Stimulated activated CD8-positive, alpha-beta memory T cell treated with anti-CD3 and anti-CD28 coated beads, Interleukin-4, amount 100 ng/mL, for 1 hour (primary cell): Measurements from ENCODE around the gene PCED1A.

Source experiments
- DNase-seq, 2 donors: peaks; one replicate each; pipeline ENCODE4 v3.0.0-alpha.2; 2020; ENCODE audit warnings: low read depth in 2 of 2, low spot score in 1 of 2

PCED1A gene

GRCh38 chr20:2866236-2866635 lies 25.8 kb upstream of the PCED1A start:
- DNase-seq = no peak

DNA sequence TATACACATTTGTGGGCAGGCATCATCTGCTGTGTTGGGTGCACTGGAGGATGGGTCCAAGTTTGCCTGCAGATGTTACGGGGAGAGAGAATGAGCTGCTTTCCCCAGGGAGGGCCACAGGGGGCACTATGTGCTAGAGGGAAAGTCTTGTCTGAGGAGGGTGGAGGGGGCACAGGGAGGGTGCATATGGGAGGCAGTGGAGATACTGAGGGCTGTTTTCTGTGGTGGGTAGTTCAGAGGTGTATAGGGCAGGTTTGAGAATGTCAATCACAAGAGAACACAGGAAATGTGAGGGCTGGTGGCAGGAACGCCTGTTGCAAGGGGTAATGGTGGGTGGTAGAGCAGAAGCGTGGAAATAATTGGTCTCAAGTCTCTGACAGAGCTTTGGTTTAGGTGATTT lies 25.2 kb upstream of the PCED1A start:
- no peak for DNase-seq

DNA sequence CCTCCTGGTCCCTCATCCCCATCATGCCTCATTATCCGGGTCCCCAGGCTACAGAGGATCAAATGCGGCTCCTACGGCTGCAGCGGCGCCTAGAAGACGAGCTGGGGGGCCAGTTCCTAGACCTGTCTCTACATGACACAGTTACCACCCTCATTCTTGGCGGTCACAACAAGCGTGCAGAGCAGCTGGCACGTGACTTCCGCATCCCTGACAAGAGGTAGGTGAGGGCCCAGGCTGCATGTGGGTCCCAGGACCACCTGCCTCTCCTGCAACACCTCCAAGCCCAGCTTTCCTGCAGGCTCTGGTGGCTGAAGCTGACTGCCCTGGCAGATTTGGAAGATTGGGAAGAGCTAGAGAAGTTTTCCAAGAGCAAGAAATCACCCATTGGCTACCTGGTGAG lies 24.6 kb upstream of the PCED1A start:
- DNase-seq = no peak

DNA sequence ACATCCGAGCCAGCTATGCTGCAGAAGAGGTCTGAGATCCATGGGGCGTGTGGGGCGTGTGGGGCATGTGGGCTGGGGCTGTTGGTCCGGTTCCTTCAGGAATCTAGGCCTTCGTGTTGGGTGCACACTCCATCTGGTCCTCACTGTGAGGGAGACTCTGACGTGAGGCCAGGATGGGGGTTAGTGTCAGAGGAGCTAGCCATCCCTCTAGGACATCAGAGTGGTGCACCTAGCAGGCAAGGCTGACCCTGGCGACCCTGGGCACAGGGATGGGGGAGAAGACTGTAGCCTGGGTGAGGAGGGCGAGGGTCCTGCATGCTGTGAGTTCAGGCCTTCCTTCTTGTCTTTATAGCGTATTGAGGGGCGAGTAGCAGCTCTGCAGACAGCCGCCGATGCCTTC lies 24.2 kb upstream of the PCED1A start:
- DNase-seq = no peak

DNA sequence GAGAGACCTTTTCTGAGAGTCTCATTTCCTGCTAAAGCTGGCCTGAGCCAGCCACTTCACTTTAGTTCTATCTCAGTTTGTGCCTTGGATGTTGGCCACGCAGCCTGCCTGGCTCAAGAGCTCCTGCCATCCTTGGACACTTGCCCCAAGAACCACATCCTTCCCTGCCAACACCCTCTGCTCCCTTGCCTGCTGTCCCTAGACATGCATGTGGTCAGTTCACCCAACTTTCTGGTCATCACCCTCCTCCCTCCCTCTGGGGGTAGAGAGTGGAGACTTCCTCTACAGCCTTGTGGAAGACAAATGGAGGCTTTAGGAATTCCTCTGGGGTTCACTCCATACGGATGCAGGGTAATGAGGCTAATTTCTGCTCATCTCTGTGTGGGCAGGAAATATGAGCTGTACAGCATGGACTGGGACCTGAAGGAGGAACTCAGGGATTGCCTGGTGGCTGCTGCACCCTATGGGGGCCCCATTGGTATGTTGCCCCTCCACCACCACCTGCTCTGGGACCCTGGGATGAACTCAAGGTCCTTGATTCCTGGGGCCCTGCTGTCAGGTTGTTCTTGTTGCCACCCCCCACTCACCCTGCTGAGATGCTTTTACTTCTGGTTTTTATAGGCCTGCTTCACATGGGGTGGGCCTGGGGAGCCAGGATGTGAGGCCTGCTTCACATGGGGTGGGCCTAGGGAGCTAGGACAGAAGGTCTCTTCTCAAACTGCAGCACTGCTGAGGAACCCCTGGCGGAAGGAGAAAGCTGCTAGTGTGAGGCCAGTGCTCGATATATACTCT lies 19.1 kb upstream of the PCED1A start:
- no peak for DNase-seq

- no peak for DNase-seq
These were observed 18.1 kb upstream of the PCED1A start for GRCh38 chr20:2858591-2858990.

- DNase-seq = no peak
These were observed 10.6 kb upstream of the PCED1A start for GRCh38 chr20:2851086-2851485.

GRCh38 chr20:2849529-2849928 lies 9.1 kb upstream of the PCED1A start:
- DNase-seq = no peak

- no peak for DNase-seq
These were observed 7.3 kb upstream of the PCED1A start for GRCh38 chr20:2847802-2848201.

- no peak for DNase-seq
These were observed 6.2 kb upstream of the PCED1A start for GRCh38 chr20:2846698-2847097.

- DNase-seq = no peak
These were observed 5.2 kb upstream of the PCED1A start for GRCh38 chr20:2845607-2846006.

GRCh38 chr20:2840967-2841531 lies 594 bp upstream of the PCED1A start:
- DNase-seq = no peak

- DNase-seq = no peak
These were observed 720 bp downstream of the PCED1A start for GRCh38 chr20:2839732-2840137.

GRCh38 chr20:2838847-2839671 lies 1.4 kb downstream of the PCED1A start:
- DNase-seq = no peak

DNA sequence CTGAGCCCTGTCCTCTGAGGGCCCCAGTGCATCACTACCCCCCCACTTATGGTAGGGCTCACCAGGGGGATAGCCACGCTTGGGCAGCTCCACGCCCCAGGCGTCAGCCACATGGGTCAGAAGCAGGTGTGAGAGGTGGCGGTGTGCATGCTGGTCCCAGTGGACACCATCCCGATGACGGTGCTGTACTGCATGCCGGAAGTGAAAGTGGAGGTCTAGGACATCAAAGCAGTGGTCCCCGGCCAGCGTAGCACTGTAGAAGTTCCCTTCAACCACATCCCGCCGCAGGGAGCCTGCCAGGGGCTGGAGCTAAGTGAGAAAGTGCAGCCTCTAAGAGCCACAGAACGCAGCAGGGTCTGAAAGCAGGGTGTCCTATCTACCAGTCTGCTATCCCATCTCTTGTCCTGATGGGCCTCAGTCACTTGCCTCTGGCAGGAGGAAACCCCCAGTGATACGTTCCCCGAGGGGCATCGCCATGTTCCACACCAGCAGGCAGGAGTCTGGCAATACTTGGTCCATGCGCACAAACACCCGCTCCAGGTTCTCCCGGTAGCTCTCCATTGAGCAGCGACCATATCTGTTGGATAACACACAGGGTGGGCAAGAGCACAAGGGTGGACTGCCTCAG lies 2.2 kb downstream of the PCED1A start:
- no peak for DNase-seq

DNA sequence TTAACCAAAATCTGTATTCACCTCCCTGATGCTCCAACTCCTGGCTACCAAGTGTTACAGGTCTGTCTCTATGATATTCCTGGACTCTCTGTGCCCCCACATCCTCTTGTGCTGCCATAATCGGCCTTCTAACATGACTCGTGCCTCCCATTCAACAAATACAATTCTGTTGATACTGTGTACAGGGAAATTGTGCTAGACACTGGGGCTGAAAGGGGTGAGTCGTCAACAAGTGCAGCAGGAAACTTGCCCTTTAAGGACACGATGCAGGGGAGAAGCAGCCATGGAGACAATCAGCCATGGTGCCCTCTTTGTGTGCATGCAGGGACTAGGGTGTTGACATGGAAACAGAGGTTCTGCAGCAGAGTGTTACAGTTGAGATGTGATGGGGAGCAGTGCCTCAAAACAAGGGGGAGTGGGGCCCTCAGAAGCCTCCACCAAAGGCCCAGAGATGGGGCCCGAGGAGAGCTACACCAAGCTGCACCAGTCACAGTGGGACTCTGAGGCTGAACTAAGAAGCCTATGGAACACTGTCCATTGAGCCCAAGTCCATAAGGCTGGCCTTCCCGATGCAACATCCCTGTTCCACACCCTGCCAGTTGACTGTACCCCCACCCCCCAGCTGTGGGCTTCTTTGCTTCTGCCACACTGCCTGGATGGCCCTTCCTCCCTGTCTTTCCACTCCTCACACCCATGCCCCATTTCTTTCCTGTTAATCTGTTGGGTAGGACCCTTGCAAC lies 3.1 kb downstream of the PCED1A start:
- no peak for DNase-seq

- DNase-seq = no peak
These were observed 4.4 kb downstream of the PCED1A start for GRCh38 chr20:2836035-2836434.

- DNase-seq = no peak
These were observed 5.1 kb downstream of the PCED1A start for GRCh38 chr20:2835331-2835796.

DNA sequence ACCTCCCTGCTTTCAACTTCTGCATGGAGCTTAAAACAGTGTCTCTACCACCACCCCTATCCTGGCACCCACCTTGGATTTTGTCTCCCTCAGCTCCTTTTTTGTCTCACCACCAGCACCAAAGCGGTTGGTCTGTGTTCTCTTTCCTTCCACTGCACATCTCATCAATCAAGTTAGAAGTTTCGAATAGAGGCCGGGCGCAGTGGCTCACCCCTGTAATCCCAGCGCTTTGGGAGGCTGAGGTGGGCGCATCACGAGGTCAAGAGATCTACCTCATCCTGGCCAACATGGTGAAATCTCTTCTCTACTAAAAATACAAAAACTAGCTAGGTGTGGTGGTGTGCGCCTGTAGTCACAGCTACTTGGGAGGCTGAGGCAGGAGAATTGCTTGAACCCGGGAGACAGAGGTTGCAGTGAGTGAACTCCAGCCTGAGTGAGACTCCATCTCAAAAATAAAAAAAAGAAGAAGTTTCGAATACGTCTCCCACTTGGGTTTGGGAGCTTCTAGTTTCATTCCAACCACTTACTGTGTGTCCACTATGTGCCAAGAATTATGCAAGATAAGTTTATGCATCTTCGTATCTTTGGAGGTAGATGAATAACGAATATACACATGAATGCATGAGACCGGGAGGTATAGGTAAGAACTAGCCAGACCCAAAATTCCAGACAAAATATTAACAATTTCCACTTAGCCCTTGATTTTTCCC lies 5.9 kb downstream of the PCED1A start:
- no peak for DNase-seq

- no peak for DNase-seq
These were observed 6.7 kb downstream of the PCED1A start for GRCh38 chr20:2833761-2834160.
